GM19455 (cell line): ENCODE measurements around the gene SLC26A11.

Experiments used
- ATAC-seq: cut with Tn5 transposase; IDR thresholded peaks from one replicate; pipeline ENCODE4 v1.9.1; 2021; ENCODE audit not compliant: unreplicated experiment

Gene SLC26A11

GRCh38 chr17:80277751-80278671 is 57.8 kb downstream of the SLC26A11 start:
- no peak for ATAC-seq

- no peak for ATAC-seq
Observed at GRCh38 chr17:80279895-80280294, 59.7 kb downstream of the SLC26A11 start.

DNA sequence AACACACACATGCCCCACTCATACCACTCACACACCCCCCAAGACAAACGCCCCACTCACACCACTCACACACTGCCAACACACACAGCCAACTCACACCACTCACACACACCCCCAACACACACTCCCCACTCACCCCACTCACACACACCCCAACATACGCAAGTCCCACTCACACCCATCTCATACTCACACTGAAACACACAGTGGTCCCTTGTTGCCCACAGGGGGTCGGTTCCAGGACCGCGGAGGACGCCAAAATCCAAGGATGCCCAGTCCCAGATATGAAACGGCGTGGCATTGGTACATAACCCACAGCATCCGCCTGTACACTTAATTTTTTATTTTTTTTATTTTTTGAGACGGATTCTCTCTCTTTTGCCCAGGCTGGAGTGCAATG is 61.3 kb downstream of the SLC26A11 start:
- ATAC-seq, result no peak

DNA sequence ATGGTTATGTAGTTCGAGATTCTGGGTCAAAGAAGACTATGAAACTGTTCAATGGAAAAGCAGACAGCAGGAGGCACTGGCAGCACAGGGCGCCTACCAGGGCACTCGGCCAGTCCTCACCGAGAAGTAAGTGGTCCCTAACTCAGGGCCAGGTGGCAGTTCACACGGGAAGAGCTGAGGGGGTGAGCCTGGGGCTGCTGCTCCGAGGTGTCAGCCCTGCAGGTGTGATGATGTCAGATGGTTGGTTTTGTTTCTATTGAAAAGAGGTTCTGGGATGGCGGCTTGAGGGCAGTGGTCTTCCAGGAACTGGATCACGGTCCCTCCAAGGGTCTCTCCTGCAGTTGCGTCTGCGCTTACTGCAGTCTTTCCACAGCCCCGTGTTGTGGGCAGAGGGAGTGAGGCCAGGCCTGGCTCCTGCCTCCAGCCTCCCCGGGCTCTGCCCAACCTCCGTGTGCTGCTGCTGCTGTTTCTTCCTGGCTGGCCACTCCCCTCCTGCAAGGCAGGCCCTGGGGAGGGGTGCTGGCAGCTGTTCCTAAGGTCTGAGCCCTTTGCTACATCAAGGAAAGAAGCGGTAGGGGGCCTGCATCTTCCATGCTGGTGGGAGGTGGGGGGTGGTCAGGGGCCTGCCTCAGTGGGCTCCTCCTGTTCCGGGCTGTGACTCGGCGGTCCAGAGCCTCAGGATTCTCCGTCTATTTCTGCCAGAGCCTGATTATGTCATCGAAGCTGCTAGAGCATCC is 63.1 kb downstream of the SLC26A11 start:
- ATAC-seq, result no peak

GRCh38 chr17:80284631-80285030 is 64.4 kb downstream of the SLC26A11 start:
- ATAC-seq, result no peak

DNA sequence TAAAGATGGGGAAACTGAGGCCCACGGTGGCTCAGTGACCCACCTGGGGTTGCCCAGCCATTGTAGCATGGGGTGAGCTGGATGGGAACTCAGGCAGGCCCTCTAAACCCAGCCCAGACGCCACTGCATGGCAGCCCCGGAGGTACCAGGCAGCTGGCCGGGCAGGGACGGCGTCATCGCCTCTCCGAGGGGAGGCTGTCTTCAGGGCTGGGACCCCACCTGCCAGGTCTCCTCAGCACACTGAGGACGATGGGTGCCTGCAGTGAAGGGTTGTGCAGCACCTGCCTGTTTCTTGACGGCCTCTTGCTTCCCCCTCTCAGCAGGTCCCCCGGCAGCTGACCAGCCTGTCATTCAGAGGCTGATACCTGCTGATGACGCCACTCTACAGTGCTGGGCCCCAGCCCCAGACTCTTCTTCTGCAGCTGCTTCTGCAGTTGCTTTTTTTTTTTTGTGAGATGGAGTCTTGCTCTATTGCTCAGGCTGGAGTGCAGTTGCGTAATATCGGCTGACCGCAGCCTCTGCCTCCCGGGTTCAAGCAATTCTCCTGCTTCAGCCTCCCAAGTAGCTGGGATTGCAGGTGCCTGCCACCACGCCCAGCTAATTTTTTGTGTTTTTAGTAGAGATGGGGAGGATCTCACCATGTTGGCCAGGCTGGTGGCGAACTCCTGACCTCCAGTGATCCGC is 65.2 kb downstream of the SLC26A11 start:
- no peak for ATAC-seq

DNA sequence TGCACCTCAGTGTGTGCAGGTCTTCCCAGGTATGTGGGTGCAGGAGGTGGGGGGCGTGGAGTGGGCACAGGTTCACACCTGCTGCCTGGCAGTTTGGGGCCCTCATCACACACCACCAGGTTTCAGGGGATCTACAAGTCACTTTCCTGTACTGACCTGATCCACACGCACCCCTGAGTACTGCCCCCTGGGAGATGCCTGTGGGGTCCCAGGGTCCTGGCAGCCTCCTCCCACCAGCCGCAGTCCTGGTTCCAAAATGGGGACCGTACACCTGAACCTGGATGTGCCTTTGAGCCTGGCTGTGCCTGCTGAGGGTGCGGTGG is 66.4 kb downstream of the SLC26A11 start:
- no peak for ATAC-seq

DNA sequence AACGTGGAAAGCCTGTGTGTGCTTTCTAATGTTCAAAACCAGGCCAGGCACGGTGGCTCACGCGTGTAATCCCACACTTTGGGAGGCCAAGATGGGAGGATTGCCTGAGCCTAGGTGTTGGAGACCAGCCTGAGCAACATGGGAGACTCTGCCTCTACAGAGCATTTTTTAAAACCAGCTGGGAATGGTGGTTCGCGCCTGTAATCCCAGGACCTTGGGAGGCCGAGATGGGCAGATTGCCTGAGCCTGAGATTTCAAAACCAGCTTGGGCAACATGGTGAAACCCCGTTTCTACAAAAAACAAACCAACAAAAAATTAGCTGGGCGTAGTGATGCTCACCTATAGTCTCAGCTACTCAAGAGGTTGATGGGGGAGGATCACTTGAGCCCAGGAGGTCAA is 66.8 kb downstream of the SLC26A11 start:
- ATAC-seq, result no peak

GRCh38 chr17:80287806-80288567 is 67.8 kb downstream of the SLC26A11 start:
- ATAC-seq, result no peak

DNA sequence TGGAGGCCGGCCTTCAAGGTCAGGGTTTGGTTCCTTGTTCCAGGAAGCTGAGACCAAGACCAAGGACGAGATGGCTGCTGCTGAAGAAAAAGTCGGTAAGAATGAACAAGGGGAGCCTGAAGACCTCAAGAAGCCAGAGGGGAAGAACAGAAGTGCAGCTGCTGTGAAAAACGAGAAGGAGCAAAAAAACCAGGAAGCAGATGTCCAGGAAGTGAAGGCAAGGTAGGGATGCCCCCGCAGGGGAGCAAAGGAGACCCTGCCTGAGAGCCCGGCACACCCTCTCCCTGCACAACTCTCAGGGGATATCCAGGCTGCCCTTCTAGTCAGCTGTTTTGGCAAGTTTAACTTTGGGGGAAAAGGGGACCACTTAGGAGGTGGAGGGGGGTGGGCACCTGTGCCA is 69.4 kb downstream of the SLC26A11 start:
- no peak for ATAC-seq

- ATAC-seq, result no peak
Observed at GRCh38 chr17:80290156-80290555, 69.9 kb downstream of the SLC26A11 start.

- ATAC-seq, result no peak
Observed at GRCh38 chr17:80291260-80291659, 71.0 kb downstream of the SLC26A11 start.

DNA sequence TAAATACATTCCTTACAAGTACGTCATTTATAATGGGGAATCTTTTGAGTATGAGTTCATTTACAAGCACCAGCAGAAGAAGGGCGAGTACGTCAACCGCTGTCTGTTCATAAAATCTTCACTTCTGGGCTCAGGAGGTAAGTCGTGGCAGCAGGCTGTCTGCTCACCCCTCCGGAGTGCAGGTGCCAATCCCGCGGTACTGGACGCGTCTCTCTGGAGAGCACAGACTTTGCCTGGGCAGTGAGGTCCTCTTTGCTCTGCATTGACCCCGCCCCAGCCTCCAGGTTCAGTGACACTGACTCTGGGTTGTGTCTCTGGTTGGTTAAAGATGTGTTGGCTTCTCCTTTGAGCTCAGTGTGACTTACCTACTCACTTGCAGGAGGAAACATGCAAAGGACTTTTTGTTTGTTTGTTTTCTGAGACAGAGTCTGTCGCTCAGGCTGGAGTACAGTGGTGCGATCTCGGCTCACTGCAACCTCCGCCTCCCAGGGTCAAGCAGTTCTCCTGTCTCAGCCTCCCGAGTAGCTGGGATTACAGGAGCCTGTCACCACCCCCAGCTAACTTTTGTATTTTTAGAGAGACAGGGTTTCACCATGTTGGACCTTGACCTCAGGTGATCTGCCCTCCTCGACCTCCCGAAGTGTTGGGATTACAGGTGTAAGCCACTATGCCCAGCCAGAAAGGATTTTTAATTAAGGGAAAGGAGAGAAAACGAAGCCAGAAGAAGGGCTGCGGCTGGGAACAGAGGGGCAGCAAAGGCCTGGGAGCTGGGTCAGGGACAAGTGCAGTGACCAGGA is 71.7 kb downstream of the SLC26A11 start:
- no peak for ATAC-seq

- ATAC-seq, result no peak
Observed at GRCh38 chr17:80292521-80292971, 72.3 kb downstream of the SLC26A11 start.

DNA sequence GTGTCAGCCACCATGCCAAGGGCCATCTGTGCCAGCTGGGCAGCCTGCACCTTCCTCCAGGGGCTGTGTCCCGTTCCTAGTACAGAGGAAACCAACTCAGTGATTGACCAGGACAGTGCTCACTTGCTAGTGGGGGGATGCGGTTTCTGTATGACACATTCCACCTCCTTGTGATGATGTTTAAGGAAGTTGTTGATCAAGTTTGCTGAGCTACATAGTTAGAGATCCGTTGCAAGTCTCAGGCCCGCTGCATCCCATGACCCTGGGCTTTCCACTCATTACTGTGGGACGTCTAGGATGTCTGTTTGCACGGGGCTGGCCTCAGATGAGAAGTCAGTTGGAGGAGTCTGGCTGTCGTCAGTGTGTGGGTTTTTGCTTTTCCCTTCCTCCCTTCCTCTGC is 74.0 kb downstream of the SLC26A11 start:
- no peak for ATAC-seq

GRCh38 chr17:80294653-80295052 is 74.4 kb downstream of the SLC26A11 start:
- ATAC-seq, result no peak

GRCh38 chr17:80295146-80295545 is 74.9 kb downstream of the SLC26A11 start:
- no peak for ATAC-seq

- no peak for ATAC-seq
Observed at GRCh38 chr17:80295559-80295958, 75.3 kb downstream of the SLC26A11 start.

DNA sequence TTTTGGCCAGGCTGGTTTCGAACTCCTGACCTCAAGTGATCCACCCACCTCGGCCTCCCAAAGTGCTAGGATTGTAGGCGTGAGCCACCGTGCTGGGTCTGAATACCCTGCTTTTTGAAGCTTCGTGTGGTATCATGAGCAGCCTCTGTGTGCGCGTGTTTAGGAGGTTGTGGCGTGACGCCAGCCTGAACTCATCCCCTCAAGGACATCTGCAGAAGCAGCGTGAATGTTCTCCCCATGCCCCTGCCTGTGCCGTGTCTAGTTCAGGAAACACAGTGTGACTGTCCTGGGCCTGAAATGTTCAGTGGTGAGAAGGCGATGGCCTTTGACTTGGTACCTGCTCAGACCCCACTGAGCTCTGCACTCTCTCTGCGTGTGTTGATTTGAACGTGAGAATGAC is 76.0 kb downstream of the SLC26A11 start:
- ATAC-seq, result no peak

DNA sequence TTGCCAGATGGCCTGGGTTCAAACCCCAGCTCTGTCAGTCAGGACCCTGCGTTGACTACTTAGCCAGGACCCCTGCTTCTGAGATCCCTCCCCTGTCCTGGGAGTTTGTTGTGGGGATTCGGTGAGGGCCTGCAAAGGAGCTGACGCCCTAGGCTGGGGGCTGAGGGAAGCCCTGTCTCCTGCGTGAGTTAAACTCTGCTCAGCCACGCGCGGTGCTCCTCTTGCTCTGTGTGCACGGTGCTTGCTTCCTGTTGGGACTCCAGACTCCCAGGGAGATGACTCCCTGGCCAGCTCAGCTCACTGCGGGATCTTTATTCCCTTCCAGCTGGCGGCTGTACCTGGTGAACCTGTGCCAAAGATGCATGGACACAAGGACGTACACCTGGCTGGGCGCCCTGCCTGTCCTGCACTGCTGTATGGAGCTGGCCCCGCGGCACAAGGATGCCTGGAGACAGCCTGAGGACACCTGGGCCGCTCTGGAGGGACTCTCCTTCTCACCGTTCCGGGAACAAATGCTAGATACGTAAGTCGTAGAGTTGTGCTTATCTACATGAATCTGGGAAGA is 77.9 kb downstream of the SLC26A11 start:
- no peak for ATAC-seq
